Esophagus muscularis mucosa (tissue), 4 donors: ENCODE results near the gene TLL2.

Experiments used
- EP300 ChIP-seq: sonication (generic); formaldehyde crosslinking; IDR thresholded peaks from one replicate; pipeline ENCODE4 v1.6.1; 2017; ENCODE audit warnings: antibody characterized with exemption
- POLR2A ChIP-seq: fragments of 450-650 bp; IDR thresholded peaks from one replicate; pipeline ENCODE4 v1.6.1; 2017; ENCODE audit warnings: antibody characterized with exemption, moderate library complexity, mild to moderate bottlenecking, low read depth
- TF ChIP-seq, protein P1 (sequence below), 3 experiments: fragments of 200-600 bp in 2 of 3; fragments of 450-650 bp in 1 of 3; sonication (generic) in 2 of 3; IDR thresholded peaks; one replicate each; pipeline ENCODE4 v1.5.1; 2017 to 2019; ENCODE audit warnings: antibody characterized with exemption in 3 of 3, mild to moderate bottlenecking in 2 of 3, moderate library complexity in 1 of 3

DNA sequence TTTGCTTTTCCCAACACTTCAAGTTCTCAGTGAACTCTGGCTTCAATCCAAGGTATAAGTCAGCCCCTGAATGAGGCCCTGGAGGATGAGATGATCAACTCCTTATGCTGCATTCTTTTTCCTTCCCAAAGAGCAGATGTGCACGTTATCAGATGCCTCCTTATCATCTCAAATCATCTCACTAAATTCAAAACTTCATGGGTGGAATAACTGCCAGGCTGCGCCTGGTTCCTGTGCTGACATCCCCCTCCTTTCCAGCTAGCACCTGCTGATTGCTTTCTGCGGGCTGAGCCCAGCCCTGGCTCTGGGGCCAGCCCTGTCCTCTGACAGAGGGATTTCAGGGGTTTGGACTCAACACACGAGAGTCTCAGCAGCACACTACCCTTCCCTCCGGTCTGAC, 44.9 kb downstream of the TLL2 start:
- TF ChIP-seq, protein P1, sequence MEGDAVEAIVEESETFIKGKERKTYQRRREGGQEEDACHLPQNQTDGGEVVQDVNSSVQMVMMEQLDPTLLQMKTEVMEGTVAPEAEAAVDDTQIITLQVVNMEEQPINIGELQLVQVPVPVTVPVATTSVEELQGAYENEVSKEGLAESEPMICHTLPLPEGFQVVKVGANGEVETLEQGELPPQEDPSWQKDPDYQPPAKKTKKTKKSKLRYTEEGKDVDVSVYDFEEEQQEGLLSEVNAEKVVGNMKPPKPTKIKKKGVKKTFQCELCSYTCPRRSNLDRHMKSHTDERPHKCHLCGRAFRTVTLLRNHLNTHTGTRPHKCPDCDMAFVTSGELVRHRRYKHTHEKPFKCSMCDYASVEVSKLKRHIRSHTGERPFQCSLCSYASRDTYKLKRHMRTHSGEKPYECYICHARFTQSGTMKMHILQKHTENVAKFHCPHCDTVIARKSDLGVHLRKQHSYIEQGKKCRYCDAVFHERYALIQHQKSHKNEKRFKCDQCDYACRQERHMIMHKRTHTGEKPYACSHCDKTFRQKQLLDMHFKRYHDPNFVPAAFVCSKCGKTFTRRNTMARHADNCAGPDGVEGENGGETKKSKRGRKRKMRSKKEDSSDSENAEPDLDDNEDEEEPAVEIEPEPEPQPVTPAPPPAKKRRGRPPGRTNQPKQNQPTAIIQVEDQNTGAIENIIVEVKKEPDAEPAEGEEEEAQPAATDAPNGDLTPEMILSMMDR (IDR thresholded peaks at IDR 0.05): no peak
- TF ChIP-seq POLR2A (no peak), EP300 (no peak)
